Natural killer cell (primary cell): ENCODE results near the gene CFAP99. TPM values are rescaled to one million over a fixed set of nuclear protein-coding genes. Genes with fewer than 3 reads are reported as not detected.

Experiments used
- ATAC-seq, 3 donors: fragments of 150-1000 bp in 2 of 3; fragments of 200-7000 bp in 1 of 3; cut with Tn5 transposase; 1 replicate in 1 of 3; 2 replicates in 2 of 3; pipeline ENCODE4 v1.10.0; 2021; ENCODE audit warnings: mild to moderate bottlenecking in 2 of 3, moderate library complexity in 2 of 3
- DNase-seq, 2 donors: peaks; one replicate each; pipeline versions ENCODE4 v3.0.0 to v3.0.0-alpha.2; 2013 to 2021; ENCODE audit warnings: mixed read lengths in 1 of 2
- H3K27ac ChIP-seq: one replicate; pipeline ENCODE4 v1.5.1; 2013; ENCODE audit warnings: mild to moderate bottlenecking, low read length
- H3K27me3 ChIP-seq: one replicate; pipeline ENCODE4 v1.6.1; 2013; ENCODE audit warnings: low read length; ENCODE audit not compliant: control insufficient read depth, insufficient read depth
- H3K36me3 ChIP-seq: one replicate; pipeline ENCODE4 v1.6.1; 2013; ENCODE audit warnings: low read length; ENCODE audit not compliant: control insufficient read depth, insufficient read depth
- H3K4me1 ChIP-seq: one replicate; pipeline ENCODE4 v1.6.1; 2013; ENCODE audit warnings: low read length; ENCODE audit not compliant: control insufficient read depth, insufficient read depth
- H3K4me3 ChIP-seq: one replicate; pipeline ENCODE4 v1.5.1; 2013; ENCODE audit warnings: low read length
- H3K9me3 ChIP-seq: one replicate; pipeline ENCODE4 v1.6.1; 2013; ENCODE audit warnings: low read length; ENCODE audit not compliant: control insufficient read depth, insufficient read depth
- H3K27ac Mint-ChIP-seq, 2 donors: one replicate each; pipeline ENCODE4 v1.8.0; 2022; ENCODE audit warnings: mild to moderate bottlenecking in 2 of 2, mixed read lengths in 2 of 2, moderate library complexity in 1 of 2
- H3K27me3 Mint-ChIP-seq, 2 donors: one replicate each; pipeline ENCODE4 v1.8.0; 2022; ENCODE audit warnings: low read depth in 2 of 2, mixed read lengths in 2 of 2
- H3K36me3 Mint-ChIP-seq: one replicate; pipeline ENCODE4 v1.8.0; 2022; ENCODE audit warnings: mixed read lengths
- H3K4me1 Mint-ChIP-seq, 2 donors: one replicate each; pipeline ENCODE4 v1.8.0; 2022; ENCODE audit warnings: mixed read lengths in 2 of 2
- H3K4me3 Mint-ChIP-seq: one replicate; pipeline ENCODE4 v1.8.0; 2022; ENCODE audit warnings: mild to moderate bottlenecking, moderate library complexity, mixed read lengths
- H3K9me3 Mint-ChIP-seq, 2 donors: one replicate each; pipeline ENCODE4 v1.8.0; 2022; ENCODE audit warnings: mixed read lengths in 2 of 2
- CTCF ChIP-seq: fragments of 200-600 bp; IDR thresholded peaks from one replicate; pipeline ENCODE4 v1.8.0; 2022; ENCODE audit warnings: antibody characterized with exemption
- WGBS: methylation state at CpG from one replicate; pipeline ENCODE4 v1.1.7; 2013; ENCODE audit warnings: missing lambda C conversion rate; ENCODE audit not compliant: insufficient coverage; 5-methylcytosine and 5-hydroxymethylcytosine counted together
- intact Hi-C: fragments of 100-400 bp; cut with micrococcal nuclease; formaldehyde crosslinking; loops from one replicate; pipeline ENCODE4 v1.14.2; 2022
- total RNA-seq, 4 donors: library from RNA; stranded (reverse); fragments of 120-200 nt in 1 of 4; gene quantifications; one replicate each; pipeline versions ENCODE4 v1.2.3 to v1.2.4, GENCODE V29; 2013 to 2022

CFAP99 gene
- total RNA-seq, 3 donors from 2014 or later (not counting 1 experiment from before 2014, with no cell fraction given), result not detected

- Mint-ChIP-seq H3K27me3 (peaks cover 0 to 3% of the 10 kb centered on the region in 2 donors), H3K4me1 (peaks cover 61 to 73% of the 10 kb centered on the region in 2 donors), H3K27ac (peak overlapping the region; percentile 79), H3K9me3 (no peaks in the 10 kb centered on the region), H3K36me3 (no peaks in the 10 kb centered on the region), H3K4me3 (peak overlapping the region; percentile 79)
- no peaks in the 10 kb centered on the region for H3K36me3 ChIP-seq
- no peak for DNase-seq
- no peaks in the 10 kb centered on the region for H3K27me3 ChIP-seq
- peaks cover 51% of the 10 kb centered on the region for H3K4me1 ChIP-seq
- H3K9me3 ChIP-seq, result no peaks in the 10 kb centered on the region
- 26% methylated on average over 19 of the region's 20 CpGs for WGBS
- H3K27ac ChIP-seq, result no peak overlapping the region
- no peak for TF ChIP-seq CTCF
- no peak for ATAC-seq
- intact Hi-C loops, result no loop called here
- no peak overlapping the region for H3K4me3 ChIP-seq
Measured at GRCh38 chr4:2390784-2391421, 27.9 kb upstream of the CFAP99 start.

GRCh38 chr4:2393353-2394270, 25.1 kb upstream of the CFAP99 start:
- DNase-seq (peak in 1 of 2 donors; percentile 35), ATAC-seq (peak; percentile 50 to 66 (median 60))
- Histone ChIP-seq H3K4me3 (no peak overlapping the region), H3K4me1 (peaks cover 49% of the 10 kb centered on the region), H3K36me3 (no peaks in the 10 kb centered on the region), H3K27ac (no peak overlapping the region), H3K27me3 (no peaks in the 10 kb centered on the region), H3K9me3 (no peaks in the 10 kb centered on the region)
- peak overlapping the region; percentile 79 for H3K4me3 Mint-ChIP-seq
- no peaks in the 10 kb centered on the region for H3K9me3 Mint-ChIP-seq
- peaks cover 60 to 76% of the 10 kb centered on the region in 2 donors for H3K4me1 Mint-ChIP-seq
- TF ChIP-seq CTCF, result no peak
- H3K27ac Mint-ChIP-seq, result peak overlapping the region; percentile 72 to 80
- H3K36me3 Mint-ChIP-seq, result no peaks in the 10 kb centered on the region
- peaks cover 0 to 3% of the 10 kb centered on the region in 2 donors for H3K27me3 Mint-ChIP-seq
- intact Hi-C loops, result no loop called here
- WGBS, result 31% methylated on average over 28 of the region's 28 CpGs

- Mint-ChIP-seq H3K27ac (peak overlapping the region in 1 of 2 donors; percentile 80), H3K4me1 (peaks cover 59 to 78% of the 10 kb centered on the region in 2 donors)
- TF ChIP-seq CTCF, result no peak
Measured at GRCh38 chr4:2394528-2394927, 24.2 kb upstream of the CFAP99 start.

More at GRCh38 chr4:2394528-2394927, 24.2 kb upstream of the CFAP99 start:
- WGBS, result 95% methylated on average over 17 of the region's 17 CpGs
- Mint-ChIP-seq H3K4me3 (peak overlapping the region; percentile 79), H3K36me3 (no peaks in the 10 kb centered on the region), H3K9me3 (no peaks in the 10 kb centered on the region), H3K27me3 (peaks cover 0 to 3% of the 10 kb centered on the region in 2 donors)
- intact Hi-C loops, result no loop called here
- peaks cover 40% of the 10 kb centered on the region for H3K4me1 ChIP-seq
- no peaks in the 10 kb centered on the region for H3K36me3 ChIP-seq
- H3K4me3 ChIP-seq, result no peak overlapping the region
- no peaks in the 10 kb centered on the region for H3K27me3 ChIP-seq
- H3K27ac ChIP-seq, result no peak overlapping the region
- H3K9me3 ChIP-seq, result no peaks in the 10 kb centered on the region
- no peak for DNase-seq
- no peak for ATAC-seq
